HepG2 (cell line): Measurements from ENCODE around the gene HPDL. TPM values are rescaled to one million over a fixed set of nuclear protein-coding genes. Genes with fewer than 3 reads are reported as not detected.

ENCODE experiments used
- ASH2L ChIP-seq: fragments of 300-600, 200-600 bp; sonication (generic); IDR thresholded peaks from 2 replicates; pipeline ENCODE4 v1.7.0; 2017; ENCODE audit warnings: low read depth, mild to moderate bottlenecking, moderate library complexity, mixed read lengths, low read length; ENCODE audit not compliant: insufficient read length
- CEBPG ChIP-seq: IDR thresholded peaks from 2 replicates; pipeline ENCODE4 v1.6.1; 2016
- FOXJ3 ChIP-seq: sonication (generic); formaldehyde crosslinking; IDR thresholded peaks from 2 replicates; pipeline ENCODE4 v1.4.0; 2020; ENCODE audit warnings: missing genetic modification reagents, mild to moderate bottlenecking, borderline replicate concordance
- FOXK1 ChIP-seq: sonication (generic); formaldehyde crosslinking; IDR thresholded peaks from 2 replicates; pipeline ENCODE4 v1.4.0; 2020; ENCODE audit warnings: low read depth, missing genetic modification reagents, borderline replicate concordance
- GFI1 ChIP-seq: sonication (generic); formaldehyde crosslinking; IDR thresholded peaks from 2 replicates; pipeline ENCODE4 v1.5.0; 2020; ENCODE audit warnings: missing genetic modification reagents, mild to moderate bottlenecking, borderline replicate concordance
- KDM5B ChIP-seq: sonication (generic); formaldehyde crosslinking; IDR thresholded peaks from 2 replicates; pipeline ENCODE4 v1.4.0; 2020; ENCODE audit warnings: missing genetic modification reagents, mild to moderate bottlenecking, borderline replicate concordance
- KMT2B ChIP-seq: IDR thresholded peaks from 2 replicates; pipeline ENCODE4 v1.6.1; 2016; ENCODE audit warnings: missing genetic modification reagents, missing compliant biosample characterization
- MEF2D ChIP-seq: sonication (generic); formaldehyde crosslinking; IDR thresholded peaks from 2 replicates; pipeline ENCODE4 v1.5.1; 2020; ENCODE audit warnings: mild to moderate bottlenecking, missing genetic modification reagents
- NCOA5 ChIP-seq: sonication (generic); formaldehyde crosslinking; IDR thresholded peaks from 2 replicates; pipeline ENCODE4 v1.4.0; 2020; ENCODE audit warnings: missing genetic modification reagents
- NR2F2 ChIP-seq: IDR thresholded peaks from 2 replicates; pipeline ENCODE4 v1.6.1; 2012; ENCODE audit warnings: low read depth, inconsistent platforms, borderline replicate concordance
- RXRA ChIP-seq: sonication (generic); formaldehyde crosslinking; IDR thresholded peaks from 2 replicates; pipeline ENCODE4 v1.5.1; 2020; ENCODE audit warnings: missing genetic modification reagents
- SNAPC5 ChIP-seq: sonication (generic); formaldehyde crosslinking; IDR thresholded peaks from 2 replicates; pipeline ENCODE4 v1.8.1; 2023; ENCODE audit warnings: mild to moderate bottlenecking, missing genetic modification reagents, borderline replicate concordance
- SPEN ChIP-seq: sonication (generic); formaldehyde crosslinking; IDR thresholded peaks from 2 replicates; pipeline ENCODE4 v1.5.1; 2020; ENCODE audit warnings: low read depth, mild to moderate bottlenecking, missing genetic modification reagents
- TAF1 ChIP-seq: sonication (generic); formaldehyde crosslinking; IDR thresholded peaks from 2 replicates; pipeline ENCODE4 v1.4.0; 2020; ENCODE audit warnings: missing genetic modification reagents
- TARDBP ChIP-seq: sonication (generic); formaldehyde crosslinking; IDR thresholded peaks from 2 replicates; pipeline ENCODE4 v1.8.0; 2022; ENCODE audit warnings: mild to moderate bottlenecking, missing genetic modification reagents
- TBL1XR1 ChIP-seq: fragments of 150-350 bp; IDR thresholded peaks from 2 replicates; pipeline ENCODE4 v1.6.1; 2014; ENCODE audit warnings: borderline replicate concordance, low read length; ENCODE audit not compliant: partially characterized antibody
- TBX2 ChIP-seq: sonication (generic); formaldehyde crosslinking; IDR thresholded peaks from 2 replicates; pipeline ENCODE4 v1.5.0; 2020; ENCODE audit warnings: missing genetic modification reagents, mild to moderate bottlenecking, borderline replicate concordance
- YEATS2 ChIP-seq: sonication (generic); formaldehyde crosslinking; IDR thresholded peaks from 2 replicates; pipeline ENCODE4 v1.4.0; 2020; ENCODE audit warnings: missing genetic modification reagents, borderline replicate concordance
- ZBTB1 ChIP-seq: sonication (generic); formaldehyde crosslinking; IDR thresholded peaks from 2 replicates; pipeline ENCODE4 v1.4.0; 2020; ENCODE audit warnings: missing genetic modification reagents, borderline replicate concordance
- ZFP91 ChIP-seq: sonication (generic); formaldehyde crosslinking; IDR thresholded peaks from 2 replicates; pipeline ENCODE4 v1.9.0; 2022; ENCODE audit warnings: missing genetic modification reagents, mild to moderate bottlenecking, borderline replicate concordance
- ZNF230 ChIP-seq: sonication (generic); formaldehyde crosslinking; IDR thresholded peaks from 2 replicates; pipeline ENCODE4 v1.4.0; 2020; ENCODE audit warnings: mild to moderate bottlenecking, missing genetic modification reagents
- ZNF274 ChIP-seq: sonication (generic); formaldehyde crosslinking; IDR thresholded peaks from 2 replicates; pipeline ENCODE4 v1.5.1; 2020; ENCODE audit warnings: mild to moderate bottlenecking, missing genetic modification reagents
- ZNF292 ChIP-seq: sonication (generic); formaldehyde crosslinking; IDR thresholded peaks from 2 replicates; pipeline ENCODE4 v1.8.1; 2022; ENCODE audit warnings: mild to moderate bottlenecking, low read depth, missing genetic modification reagents, borderline replicate concordance
- ZNF337 ChIP-seq: sonication (generic); formaldehyde crosslinking; IDR thresholded peaks from 2 replicates; pipeline ENCODE4 v1.5.1; 2020; ENCODE audit warnings: missing genetic modification reagents, low read depth, mild to moderate bottlenecking, borderline replicate concordance
- ZNF44 ChIP-seq: sonication (generic); formaldehyde crosslinking; IDR thresholded peaks from 2 replicates; pipeline ENCODE4 v1.5.1; 2020; ENCODE audit warnings: mild to moderate bottlenecking, missing genetic modification reagents
- ZNF441 ChIP-seq: sonication (generic); formaldehyde crosslinking; IDR thresholded peaks from 2 replicates; pipeline ENCODE4 v1.7.0; 2021; ENCODE audit warnings: missing genetic modification reagents, borderline replicate concordance
- ZNF530 ChIP-seq: sonication (generic); formaldehyde crosslinking; IDR thresholded peaks from 2 replicates; pipeline ENCODE4 v1.5.0; 2020; ENCODE audit warnings: low read depth, mild to moderate bottlenecking, missing genetic modification reagents
- polyA plus RNA-seq, 8 experiments: library from polyadenylated mRNA; depleted of rRNA in 3 of 8; stranded (reverse) in 7 of 8; unstranded in 1 of 8; fragments of >200 nt; fragmentation: Illumina TruSeq in 4 of 8; extraction: Trizol in 4 of 8; gene quantifications; 2 replicates each; pipeline versions ENCODE4 v1.2.1 to v1.2.3, GENCODE V29; 2011 to 2016; ENCODE audit warnings: low read depth in 4 of 8, missing spikeins in 1 of 8, mixed read lengths in 1 of 8; ENCODE audit not compliant: insufficient read depth in 1 of 8
- total RNA-seq, 5 experiments: library from RNA; depleted of rRNA; stranded (reverse); fragments of >200 nt; fragmentation: Illumina TruSeq; extraction: Trizol; gene quantifications; 2 replicates each; pipeline ENCODE4 v1.2.3, GENCODE V29; 2016; ENCODE audit warnings: low read depth in 1 of 5
- TF ChIP-seq, protein P1 (sequence below), 2 experiments: fragments of 450-650 bp in 1 of 2; sonication (generic) in 1 of 2; formaldehyde crosslinking; IDR thresholded peaks; 2 replicates each; pipeline versions ENCODE4 v1.5.0 to v1.8.0; 2020 to 2022; ENCODE audit warnings: mild to moderate bottlenecking in 1 of 2, missing genetic modification reagents in 1 of 2

Gene HPDL
- total and polyA plus RNA-seq, 2 of the 13 experiments (the other 11 are each of a cell fraction or from before 2014, with no cell fraction given) = not detected

DNA sequence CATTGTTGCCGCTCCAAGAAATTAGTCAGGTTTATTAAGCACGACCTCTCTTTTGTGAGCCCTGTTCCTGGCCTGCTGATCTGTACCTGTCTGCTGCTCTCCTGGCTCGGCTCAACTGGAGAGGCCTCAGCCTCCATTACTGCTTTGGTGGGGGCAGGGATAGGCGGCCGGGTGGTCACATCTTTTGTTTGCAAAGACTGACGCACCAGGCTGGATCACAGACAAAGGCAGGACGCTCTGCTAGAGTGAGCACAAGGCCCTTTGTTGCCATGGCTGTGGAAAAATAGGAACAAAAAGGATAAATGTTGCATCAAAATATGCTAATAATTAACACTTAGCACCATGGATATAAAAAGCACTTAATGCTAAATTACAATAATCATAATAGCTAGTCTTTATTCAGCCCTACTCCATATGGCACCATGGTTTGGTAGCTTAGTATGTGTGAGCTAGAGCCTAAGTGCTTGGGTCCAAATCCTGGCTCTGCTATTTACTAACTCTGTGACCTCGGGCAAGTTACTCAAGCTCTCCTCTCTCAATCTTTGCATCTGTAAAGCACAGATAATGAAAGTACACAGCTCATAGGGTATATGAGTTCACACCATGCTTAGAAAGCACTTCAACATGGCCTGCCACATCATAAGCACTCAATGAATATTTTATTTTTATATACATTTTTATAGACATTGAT is 28.9 kb upstream of the HPDL start (continued):
- TF ChIP-seq NR2F2 (peak; percentile 57), SNAPC5 (no peak), GFI1 (CRISPR knock-in tag) (peak; percentile 52; the same call in 1 of the 2 replicates), ZNF292 (CRISPR knock-in tag) (0 out of 2 replicates have a peak, but pooled peaks have one; percentile 41), KMT2B (CRISPR knock-in tag) (peak; percentile 21; the same call in 1 of the 2 replicates), ZNF274 (CRISPR knock-in tag) (0 out of 2 replicates have a peak, but pooled peaks have one; percentile 42), ASH2L (peak; percentile 79), ZBTB1 (CRISPR knock-in tag) (no peak), MEF2D (CRISPR knock-in tag) (0 out of 2 replicates have a peak, but pooled peaks have one; percentile 23), CEBPG (CRISPR knock-in tag) (peak; percentile 69), ZNF530 (CRISPR knock-in tag) (no peak), RXRA (CRISPR knock-in tag) (peak; percentile 54; the same call in 1 of the 2 replicates), ZNF230 (CRISPR knock-in tag) (no peak), ZFP91 (CRISPR knock-in tag) (peak; percentile 43; the same call in 1 of the 2 replicates), TBX2 (CRISPR knock-in tag) (0 out of 2 replicates have a peak, but pooled peaks have one; percentile 16), ZNF44 (0 out of 2 replicates have a peak, but pooled peaks have one; percentile 31), TARDBP (CRISPR knock-in tag) (0 out of 2 replicates have a peak, but pooled peaks have one; percentile 27), ZNF337 (0 out of 2 replicates have a peak, but pooled peaks have one; percentile 31), TAF1 (CRISPR knock-in tag) (peak; percentile 45; the same call in 1 of the 2 replicates), SPEN (CRISPR knock-in tag) (peak; percentile 11; the same call in 1 of the 2 replicates), TBL1XR1 (peak; percentile 68), ZNF441 (CRISPR knock-in tag) (peak; percentile 75; the same call in 1 of the 2 replicates), FOXK1 (CRISPR knock-in tag) (peak; percentile 66; the same call in 1 of the 2 replicates), FOXJ3 (CRISPR knock-in tag) (0 out of 2 replicates have a peak, but pooled peaks have one; percentile 32), YEATS2 (CRISPR knock-in tag) (peak; percentile 53; the same call in 1 of the 2 replicates), NCOA5 (CRISPR knock-in tag) (no peak), KDM5B (CRISPR knock-in tag) (peak; percentile 27; the same call in 1 of the 2 replicates)
- TF ChIP-seq, protein P1, sequence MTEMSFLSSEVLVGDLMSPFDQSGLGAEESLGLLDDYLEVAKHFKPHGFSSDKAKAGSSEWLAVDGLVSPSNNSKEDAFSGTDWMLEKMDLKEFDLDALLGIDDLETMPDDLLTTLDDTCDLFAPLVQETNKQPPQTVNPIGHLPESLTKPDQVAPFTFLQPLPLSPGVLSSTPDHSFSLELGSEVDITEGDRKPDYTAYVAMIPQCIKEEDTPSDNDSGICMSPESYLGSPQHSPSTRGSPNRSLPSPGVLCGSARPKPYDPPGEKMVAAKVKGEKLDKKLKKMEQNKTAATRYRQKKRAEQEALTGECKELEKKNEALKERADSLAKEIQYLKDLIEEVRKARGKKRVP (CRISPR knock-in tag; IDR thresholded peaks at IDR 0.05) = 0 out of 4 replicates have a peak, but pooled peaks of 1 of the 2 experiments have one; percentile 9
